DMS53 treated with DMSO at 0.1 percent for 48 hours (cell line): Measurements from ENCODE around the gene DSE.

Source experiments
- DNase-seq: peaks from one replicate; lab custom pipeline; 2025; ENCODE audit not compliant: unreplicated experiment; lab: John Stamatoyannopoulos, UW

DSE gene

DNA sequence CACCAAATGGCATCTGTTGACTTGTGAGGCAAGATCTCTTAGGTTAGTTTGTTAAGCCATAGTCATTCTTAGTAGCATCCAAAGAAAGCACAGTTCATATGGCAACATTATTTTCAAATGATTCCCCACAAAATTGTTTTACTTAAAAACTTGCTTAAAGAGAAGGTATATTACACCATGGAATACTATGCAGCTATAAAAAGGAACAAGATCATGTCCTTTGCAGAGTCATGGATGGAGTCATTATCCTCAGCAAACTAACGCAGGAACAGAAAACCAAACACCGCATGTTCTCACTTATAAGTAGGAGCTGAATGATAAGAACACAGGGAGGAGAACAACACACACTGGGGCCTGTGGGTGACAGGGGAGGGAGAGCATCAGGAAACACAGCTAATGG lies 10.9 kb upstream of the DSE start:
- DNase-seq = no peak

DNA sequence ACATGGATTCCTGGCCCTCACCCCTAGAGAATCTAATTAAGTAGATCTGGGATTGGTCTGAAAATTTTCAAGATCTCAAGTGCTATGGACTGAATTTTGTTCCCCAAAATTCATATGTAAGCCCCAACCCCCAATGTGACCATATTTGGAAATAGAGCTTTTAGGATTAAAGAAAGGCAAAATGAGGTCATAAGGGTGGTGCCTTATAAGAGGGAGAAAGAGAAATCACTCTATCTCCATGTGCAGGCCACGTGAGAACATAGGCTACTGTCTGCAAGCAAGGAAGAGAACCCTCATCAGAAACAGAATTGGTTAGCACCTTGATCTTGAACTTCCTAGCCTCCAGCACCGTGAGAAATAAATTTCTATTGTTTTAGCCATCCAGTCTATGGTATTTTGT lies 8.5 kb upstream of the DSE start:
- DNase-seq = no peak

DNA sequence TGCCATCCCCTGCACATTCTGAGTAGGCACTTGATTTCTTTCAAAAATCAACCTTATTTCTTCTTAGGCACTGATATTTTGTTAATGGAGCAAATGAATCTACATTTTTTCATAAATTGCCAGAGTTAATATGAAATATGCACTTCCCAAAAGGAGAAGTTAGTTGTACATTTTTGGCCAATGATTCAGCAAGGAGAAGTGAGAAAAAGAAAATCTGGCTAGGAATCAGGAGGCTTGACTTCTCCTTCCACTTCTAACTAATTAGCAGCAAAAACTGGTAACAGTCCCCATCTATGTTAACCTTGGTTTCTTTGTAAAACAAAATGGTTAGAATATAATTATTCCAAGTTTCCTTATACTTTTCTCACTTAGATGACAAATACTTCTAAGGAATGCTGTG lies 7.0 kb upstream of the DSE start:
- DNase-seq = no peak

DNA sequence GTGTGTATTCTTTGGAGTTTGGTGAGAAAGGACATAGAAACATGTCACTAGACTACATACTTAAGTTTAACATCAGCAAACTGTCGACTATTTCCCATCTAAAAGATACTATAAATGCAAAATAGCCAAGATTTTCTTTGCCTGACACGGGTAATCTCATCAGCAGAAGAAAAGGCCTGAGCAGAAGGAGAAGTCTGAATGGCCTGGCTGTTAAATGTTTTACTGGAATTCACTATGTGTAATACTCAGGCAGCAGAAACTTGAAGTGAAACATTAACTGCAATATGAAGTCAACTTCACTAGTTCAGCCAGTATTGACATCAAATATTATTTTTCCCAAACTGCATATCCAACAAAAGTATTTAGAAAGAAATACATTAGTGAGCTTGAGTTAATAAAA lies 6.4 kb upstream of the DSE start:
- no peak for DNase-seq

DNA sequence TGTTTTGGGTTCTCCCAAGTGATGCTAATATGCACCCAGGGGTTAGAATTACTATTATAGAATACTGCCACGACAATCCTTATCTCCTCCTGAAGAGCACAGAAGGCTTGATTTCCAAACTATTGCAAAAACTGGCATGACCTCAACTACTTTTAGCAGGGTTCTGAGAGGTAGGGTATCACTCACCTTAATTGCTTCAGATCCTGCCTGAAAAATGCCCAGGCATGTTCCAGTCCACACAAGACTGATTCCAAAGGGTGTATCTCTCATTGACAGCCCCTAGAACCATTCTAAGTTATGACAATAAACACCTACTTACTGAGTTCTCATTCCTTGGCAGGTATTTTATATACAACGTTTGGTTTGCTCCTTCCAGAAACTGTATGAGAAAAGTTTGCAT lies 5.0 kb upstream of the DSE start:
- no peak for DNase-seq

DNA sequence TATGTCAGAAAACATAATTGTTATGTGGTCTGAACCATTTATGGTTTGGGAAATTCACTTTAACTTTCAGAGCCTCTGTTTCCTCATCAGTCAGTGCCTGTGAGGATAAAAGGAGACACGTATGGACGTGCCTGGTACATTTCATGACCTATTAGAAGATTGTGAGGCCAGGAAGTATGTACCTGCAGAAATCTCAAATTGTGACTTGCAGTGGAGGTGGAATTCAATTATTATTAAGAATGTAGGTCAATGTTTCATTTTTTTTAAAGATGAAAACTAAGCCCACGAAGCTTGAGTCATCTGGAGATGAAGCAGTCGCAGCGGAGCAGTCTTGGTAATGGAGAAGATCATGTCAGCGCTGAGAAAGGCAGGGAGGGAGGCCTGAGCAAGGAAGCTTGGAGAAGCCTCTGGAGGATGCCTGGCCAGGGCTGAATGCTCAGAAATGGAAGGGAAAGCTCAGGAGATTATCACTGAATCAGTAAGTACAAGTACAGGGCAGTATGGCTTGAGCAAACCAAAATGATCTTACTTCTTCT lies 3.9 kb upstream of the DSE start:
- DNase-seq = no peak

DNA sequence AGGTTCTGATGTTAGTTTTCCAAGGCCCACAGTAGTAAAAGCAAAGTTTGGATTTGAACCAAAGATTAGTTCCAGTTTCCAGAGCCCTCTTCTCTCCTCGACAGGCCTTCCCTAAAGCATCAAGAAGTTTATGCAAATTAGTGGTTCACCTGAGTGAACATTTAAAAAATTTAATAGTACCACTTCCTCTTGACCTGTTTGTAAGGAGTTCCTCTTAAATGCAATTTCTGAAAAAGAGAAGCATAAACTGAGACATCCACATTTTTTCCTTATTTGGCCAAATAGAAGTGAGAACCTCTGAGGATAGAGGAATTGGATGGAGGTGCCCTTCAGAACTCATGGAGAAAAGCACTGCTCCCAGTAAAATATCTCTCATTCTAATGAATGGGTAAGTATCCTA lies 1.2 kb upstream of the DSE start:
- no peak for DNase-seq

DNA sequence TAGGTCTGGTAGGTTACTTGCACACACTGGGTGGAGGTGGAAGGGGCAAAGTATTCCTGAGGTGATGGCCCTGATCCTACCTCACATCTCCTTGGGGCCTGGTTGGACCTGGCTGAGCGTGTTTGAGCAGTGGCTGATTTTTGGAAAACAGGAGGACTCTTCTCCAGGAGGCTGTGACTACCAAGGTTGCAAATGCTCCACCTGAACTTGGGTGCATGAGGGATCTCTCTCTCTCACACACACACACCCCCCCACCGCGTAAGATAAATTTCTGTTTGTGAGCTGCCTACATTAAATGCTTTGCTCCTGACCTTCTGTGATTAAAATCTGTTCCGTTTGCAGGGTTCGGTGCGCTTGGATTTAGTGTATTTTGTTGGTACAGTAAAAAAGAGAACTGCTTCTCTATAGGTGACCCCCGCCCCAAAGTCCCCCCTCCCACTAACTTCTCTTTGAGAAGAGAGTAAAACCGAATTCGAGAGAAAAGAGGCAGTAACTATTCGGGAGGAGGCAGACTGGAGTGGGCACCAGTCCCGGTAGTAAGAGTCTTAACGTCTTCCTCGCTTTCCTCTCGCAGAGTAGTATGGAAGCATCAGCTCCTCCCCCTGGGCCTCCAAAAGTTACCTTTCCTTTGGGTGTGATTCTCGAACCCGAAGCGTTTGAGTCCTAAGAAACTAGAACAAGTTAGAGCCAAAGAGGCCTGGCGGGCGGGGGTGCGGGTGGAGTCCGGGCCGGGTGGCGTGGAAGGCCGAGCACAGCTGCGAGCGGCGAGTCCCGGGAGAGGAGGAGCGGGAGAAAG lies 585 bp upstream of the DSE start:
- DNase-seq = no peak

DNA sequence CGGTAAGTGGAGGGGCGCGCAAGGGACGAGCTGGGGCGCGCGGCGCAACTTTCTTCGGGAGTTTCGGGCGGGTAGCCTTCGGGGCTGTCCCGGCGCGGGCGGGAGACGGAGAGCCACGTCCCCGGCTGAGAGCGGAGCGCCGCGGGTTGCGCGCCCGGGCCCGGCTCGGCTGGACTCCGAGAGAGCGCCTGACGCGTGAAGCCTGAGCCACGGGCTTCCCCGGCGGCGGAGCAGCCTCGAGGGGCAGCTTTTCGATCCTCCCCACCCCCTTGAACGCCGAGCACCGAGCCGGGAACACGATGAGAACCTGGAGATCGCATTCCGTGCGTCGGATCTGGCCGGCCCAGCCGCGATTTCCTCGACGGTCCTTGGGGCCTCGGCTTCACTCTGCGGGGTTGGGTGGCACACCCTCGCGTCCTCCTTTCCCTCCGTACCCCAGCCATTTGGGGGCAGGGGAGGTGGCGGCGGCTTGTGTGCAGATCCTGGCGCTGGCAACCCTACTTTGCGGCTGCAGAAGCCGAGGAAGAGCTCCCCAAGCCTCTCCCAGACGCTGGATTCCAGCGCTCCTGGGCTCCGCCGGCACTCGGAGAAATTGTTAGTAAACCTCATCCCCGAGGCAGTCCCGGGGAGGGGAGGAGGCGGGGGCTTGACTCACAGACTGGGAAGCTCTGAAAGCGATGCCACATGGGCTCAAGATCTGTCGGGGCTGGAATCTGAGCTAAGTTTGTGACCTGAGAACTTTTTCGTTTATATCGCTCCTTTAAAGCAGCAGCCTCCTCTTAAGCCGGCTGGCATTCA lies 572 bp downstream of the DSE start:
- no peak for DNase-seq

DNA sequence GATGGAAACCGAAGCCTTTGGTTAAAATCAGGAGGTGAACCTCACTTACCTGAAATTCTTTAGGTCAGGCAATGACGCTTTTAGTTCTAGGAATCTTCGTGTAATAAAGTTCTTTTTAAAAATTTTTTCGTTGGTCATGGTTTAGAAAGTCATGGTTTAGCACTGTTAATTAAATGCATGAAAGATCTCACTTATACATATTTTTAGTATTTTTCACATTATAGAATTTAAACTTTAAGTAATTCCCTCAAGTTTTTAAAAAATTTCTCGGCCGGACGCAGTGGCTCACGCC lies 1.1 kb downstream of the DSE start:
- DNase-seq = no peak

DNA sequence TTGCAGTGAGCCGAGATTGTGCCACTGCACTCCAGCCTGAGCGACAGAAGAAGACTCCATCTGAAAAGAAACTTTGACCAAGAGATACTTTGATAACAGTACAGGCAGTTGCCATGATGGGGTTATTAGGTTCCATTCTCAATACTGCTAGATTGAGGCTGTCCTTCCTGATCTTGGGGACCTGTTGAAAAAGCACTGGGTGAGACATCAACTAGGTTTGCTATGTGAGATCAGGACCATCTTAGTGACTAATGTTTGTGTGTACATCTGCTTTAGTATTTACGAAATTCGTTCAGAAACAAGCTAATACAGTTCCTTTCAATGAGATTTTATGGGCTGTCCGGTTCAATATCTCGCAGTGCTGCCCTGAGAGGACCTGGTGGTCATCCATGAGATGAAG lies 2.6 kb downstream of the DSE start:
- no peak for DNase-seq

DNA sequence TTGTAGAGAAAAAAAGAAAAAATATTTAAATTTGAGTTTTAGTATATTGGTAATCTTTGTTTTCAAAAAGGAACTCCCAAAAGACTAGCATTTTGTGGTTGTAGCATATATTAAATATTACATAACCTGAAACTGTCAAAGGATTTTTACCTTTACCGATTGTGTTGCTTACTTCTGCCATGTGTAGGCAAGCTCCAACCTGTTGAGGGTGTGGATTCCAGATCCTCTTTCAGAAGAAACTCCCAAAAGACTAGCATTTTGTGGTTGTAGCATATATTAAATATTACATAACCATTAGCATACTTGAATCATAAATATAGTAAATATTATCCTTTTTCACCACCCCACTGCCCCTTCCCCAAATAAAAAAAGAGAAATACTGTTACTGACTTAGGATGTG lies 3.2 kb downstream of the DSE start:
- DNase-seq = no peak

DNA sequence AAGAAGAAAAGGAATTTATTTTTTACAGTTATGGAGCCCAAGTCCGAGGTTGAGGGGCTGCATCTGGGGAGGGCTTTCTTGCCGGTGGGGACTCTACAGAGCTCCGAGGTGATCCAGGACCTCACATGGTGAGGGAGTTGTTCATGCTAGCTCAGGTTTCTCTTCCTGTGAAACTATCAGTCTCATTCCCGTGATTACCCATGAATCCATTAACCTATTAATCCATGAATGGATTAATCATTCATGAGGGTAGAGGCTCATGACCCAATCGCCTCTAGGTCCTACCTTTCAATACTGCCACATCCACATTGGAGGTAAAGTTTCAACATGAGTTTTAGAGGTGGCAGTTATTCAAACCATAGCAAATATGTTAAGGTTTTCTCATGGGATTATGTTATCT lies 3.8 kb downstream of the DSE start:
- no peak for DNase-seq

DNA sequence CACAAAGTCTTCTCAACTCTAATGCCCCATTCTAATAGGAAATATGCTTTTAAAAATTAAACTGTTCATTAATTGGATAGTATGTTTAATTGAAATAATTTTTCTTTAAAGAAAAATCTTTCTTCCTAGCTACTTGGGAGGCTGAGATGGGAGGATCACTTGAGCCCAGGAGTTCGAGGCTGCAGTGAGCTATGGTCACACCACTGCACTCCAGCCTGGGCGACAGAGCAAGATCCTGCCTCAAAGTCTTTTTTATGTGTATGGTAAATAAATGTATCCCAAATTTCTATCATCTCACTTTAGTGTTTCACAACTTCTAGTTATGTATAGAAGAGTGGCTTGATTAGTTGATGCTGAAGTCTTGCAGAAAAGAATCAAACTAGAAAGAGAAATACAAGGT lies 4.5 kb downstream of the DSE start:
- DNase-seq = no peak

DNA sequence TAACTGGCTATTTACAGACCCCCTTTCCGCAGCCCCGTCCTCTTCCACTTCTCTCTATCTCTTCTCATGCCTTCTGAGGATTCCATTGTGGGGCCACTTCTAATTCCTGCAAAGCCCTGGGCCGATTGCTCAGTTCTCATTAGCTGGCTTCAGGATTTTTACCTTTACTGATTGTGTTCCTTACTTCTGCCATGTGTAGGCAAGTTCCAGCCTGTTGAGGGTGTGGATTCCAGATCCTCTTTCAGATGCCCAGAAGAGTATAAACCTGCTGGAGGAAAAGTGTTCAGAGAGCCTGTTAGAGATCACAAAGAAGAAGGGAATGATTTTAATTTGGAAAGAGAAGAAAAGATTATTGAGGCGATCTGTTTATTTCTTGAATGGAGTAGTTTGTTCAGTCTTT lies 5.4 kb downstream of the DSE start:
- no peak for DNase-seq

DNA sequence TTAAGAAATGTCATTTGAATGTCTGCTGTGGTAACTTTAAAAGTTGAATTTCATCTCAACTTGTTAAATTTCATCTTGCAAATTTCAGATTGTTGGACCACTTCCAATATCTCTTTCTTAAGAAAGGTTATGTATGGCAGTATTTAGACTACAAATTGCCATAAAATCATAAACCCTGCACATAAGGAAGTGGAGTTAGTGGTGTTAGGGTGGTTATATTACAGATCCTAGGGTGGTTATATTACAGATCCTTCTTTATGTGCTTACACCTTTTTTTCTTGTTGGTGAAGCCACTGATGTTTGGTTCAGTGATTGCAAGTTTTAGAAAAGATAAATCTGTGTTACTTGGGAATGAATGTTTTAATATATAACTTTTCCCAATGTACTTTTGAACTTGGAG lies 9.0 kb downstream of the DSE start:
- no peak for DNase-seq

DNA sequence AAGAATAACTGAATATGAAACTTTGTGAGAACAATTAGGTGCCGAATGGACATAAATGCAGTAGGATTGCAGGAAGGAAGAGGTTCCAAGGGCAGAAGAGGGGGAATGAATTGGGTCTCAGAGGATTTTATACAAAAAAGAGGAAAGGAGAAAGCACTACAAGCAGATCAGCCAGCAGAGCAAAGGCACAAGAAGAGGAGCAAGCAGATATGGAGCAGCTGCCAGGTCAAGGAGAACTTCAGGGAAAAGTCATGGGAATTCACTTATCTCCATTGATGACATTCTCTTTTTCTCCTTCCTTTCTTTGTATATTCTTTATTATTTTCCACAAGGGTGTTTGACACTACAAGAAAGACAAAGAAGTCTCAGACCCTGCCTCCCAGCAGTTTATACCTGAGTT lies 9.6 kb downstream of the DSE start:
- no peak for DNase-seq

DNA sequence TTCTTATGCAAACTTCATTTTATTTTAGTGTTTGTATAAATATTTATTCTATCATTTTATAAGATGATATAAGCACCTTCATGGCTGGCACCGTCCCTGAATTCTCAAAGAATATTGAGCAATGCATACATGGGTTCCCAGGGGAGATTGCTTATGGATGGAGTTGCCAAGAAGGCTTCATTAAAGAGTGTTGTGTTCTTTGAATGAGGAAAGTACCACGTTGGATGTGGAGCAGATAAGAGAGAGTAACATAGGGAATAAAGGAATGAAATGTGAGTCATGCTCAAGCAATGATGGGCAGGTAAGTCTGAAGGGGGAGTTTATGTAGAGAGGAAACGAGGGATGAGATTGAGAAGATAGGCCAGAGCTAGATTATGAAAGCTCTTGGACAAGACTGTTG lies 10.3 kb downstream of the DSE start:
- no peak for DNase-seq

DNA sequence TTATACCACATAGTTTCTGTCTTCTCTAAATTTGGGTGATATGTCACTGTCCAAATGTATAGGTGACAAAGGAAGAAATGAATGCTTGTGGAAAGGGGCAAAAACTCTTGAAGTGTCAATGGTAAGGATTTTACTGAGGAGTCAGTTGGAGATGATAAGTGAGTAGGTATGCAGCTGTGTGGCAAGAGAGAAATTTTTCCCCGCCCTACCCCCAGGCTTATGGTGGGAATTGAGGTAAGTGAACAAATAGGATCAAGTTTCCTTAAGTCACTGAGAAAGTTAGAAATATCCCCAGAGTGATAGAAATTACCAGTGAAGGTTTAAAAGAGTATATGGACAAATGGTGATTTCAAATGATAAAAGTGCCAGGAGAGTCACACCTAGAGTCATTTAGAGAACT lies 11.8 kb downstream of the DSE start:
- DNase-seq = no peak

DNA sequence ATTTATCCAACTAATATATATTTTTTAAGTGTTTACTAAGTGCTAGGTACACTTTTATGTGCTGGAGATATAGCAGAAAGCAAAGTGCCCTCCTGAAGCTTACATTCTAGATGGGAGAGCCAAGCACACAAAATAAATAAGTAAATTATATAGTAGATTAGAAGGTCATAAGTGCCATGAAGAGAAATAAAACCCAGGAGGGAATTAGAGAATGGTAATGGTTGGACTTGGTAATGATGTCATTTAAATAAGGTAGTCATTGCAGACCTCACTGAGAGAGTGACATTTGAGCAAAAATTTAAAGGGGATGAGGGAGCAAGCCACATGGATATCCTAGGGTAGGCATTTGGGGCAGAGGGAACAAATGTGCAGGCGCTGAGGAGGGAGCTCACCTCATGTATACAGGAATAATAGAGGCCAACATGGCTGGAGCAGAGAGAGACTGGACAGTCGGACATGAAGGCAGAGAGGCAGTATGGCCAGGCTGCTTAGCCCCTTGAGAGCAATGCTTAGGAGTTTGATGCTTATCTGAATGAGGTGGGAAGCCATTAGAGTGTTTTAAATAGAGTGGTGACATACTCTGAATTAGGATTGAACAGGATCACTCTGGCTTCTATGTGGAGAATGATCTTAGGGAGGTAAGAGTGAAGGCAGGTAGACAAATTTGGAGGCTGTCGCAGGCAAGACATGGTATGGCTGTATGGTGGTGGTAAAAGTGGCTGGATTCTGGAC lies 14.1 kb downstream of the DSE start:
- no peak for DNase-seq

DNA sequence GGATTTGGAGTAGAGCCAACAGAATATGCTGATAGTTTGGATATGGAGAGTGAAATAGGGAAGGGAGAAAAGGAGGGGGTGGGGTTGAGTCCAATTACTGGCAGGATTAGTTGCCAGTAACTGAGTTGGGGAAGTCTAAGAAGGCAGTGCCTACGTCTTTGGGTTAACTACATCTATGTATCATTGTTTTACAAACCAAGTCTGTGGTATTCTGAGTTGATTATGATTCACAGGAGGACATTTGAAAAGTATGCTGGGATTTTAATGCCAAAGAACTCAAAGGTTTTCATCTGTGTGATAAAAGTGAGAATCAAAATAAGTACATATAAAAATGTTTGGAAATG lies 14.7 kb downstream of the DSE start:
- no peak for DNase-seq

DNA sequence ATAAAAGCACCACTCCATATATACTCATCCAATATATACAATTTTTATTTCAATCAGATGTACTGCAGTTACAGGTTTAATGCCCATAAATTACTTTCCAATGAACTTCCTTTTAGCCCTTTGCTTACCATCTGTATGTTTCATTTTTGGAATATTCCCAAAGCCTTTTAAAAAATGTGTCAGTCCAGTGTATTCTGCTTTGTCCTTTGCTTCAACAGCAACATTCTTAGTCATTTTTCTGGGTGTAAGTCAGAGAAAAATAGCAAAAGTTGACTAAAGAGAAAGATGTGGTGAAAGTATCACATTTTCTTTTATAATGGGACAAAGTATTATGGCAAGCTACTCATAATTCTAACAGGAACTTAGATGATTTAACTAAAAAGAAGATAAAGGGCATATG lies 15.2 kb downstream of the DSE start:
- DNase-seq = no peak
